Large intestine (tissue), 3 donors: Measurements from ENCODE around the gene RNF13. TPM values are rescaled to one million over a fixed set of nuclear protein-coding genes. Genes with fewer than 3 reads are reported as not detected.
"Not testable (repeated sequence)": the region's sequence is repeated elsewhere in the genome, so short reads cannot be mapped to it uniquely, and the experiment has no call there.

Experiments
- DNase-seq, 2 donors: peaks; one replicate each; pipeline versions ENCODE4 v3.0.0 to v3.0.0-alpha.2; 2013
- H3K27ac ChIP-seq: one replicate; pipeline ENCODE4 v1.5.1; 2013; ENCODE audit warnings: low read length
- H3K27me3 ChIP-seq: 2 replicates; pipeline ENCODE4 v1.6.1; 2013; ENCODE audit warnings: low read length; ENCODE audit not compliant: control insufficient read depth, insufficient read depth
- H3K36me3 ChIP-seq: 2 replicates; pipeline ENCODE4 v1.6.1; 2013; ENCODE audit warnings: low read length; ENCODE audit not compliant: control insufficient read depth, insufficient read depth
- H3K4me1 ChIP-seq: one replicate; pipeline ENCODE4 v1.6.1; 2013; ENCODE audit warnings: low read length; ENCODE audit not compliant: control insufficient read depth, insufficient read depth
- H3K4me3 ChIP-seq: one replicate; pipeline ENCODE4 v1.5.1; 2013; ENCODE audit warnings: low read length
- H3K9me3 ChIP-seq: one replicate; pipeline ENCODE4 v1.6.1; 2013; ENCODE audit warnings: mild to moderate bottlenecking, low read depth, low read length, moderate library complexity; ENCODE audit not compliant: control insufficient read depth
- WGBS: methylation state at CpG from one replicate; pipeline ENCODE4 v1.1.5; 2013; ENCODE audit warnings: low lambda C conversion rate; ENCODE audit not compliant: insufficient coverage; 5-methylcytosine and 5-hydroxymethylcytosine counted together
- polyA plus RNA-seq: library from polyadenylated mRNA; unstranded; fragments of 120-200 nt; gene quantifications from one replicate; pipeline ENCODE4 v1.2.1, GENCODE V29; 2013

RNF13 gene
- polyA plus RNA-seq, 1 donor: 56.2 TPM

- H3K4me1 ChIP-seq: no peaks in the 10 kb centered on the region
- no peaks in the 10 kb centered on the region for H3K36me3 ChIP-seq
- H3K27ac ChIP-seq: no peak overlapping the region
- DNase-seq: no peak
- H3K27me3 ChIP-seq: no peaks in the 10 kb centered on the region
- no peak overlapping the region for H3K4me3 ChIP-seq
- H3K9me3 ChIP-seq: peaks cover 54% of the 10 kb centered on the region
- 100% methylated on average over 1 of the region's 1 CpG for WGBS
Measured at GRCh38 chr3:149832086-149832485, 19.1 kb downstream of the RNF13 start.

GRCh38 chr3:149833241-149833640 is 20.2 kb downstream of the RNF13 start:
- DNase-seq: no peak
- Histone ChIP-seq H3K36me3 (peaks cover 3% of the 10 kb centered on the region), H3K4me3 (no peak overlapping the region), H3K4me1 (no peaks in the 10 kb centered on the region), H3K27me3 (no peaks in the 10 kb centered on the region), H3K27ac (no peak overlapping the region), H3K9me3 (peaks cover 54% of the 10 kb centered on the region)
- no CpG with 5 or more reads among the region's 2 CpGs for WGBS

DNA sequence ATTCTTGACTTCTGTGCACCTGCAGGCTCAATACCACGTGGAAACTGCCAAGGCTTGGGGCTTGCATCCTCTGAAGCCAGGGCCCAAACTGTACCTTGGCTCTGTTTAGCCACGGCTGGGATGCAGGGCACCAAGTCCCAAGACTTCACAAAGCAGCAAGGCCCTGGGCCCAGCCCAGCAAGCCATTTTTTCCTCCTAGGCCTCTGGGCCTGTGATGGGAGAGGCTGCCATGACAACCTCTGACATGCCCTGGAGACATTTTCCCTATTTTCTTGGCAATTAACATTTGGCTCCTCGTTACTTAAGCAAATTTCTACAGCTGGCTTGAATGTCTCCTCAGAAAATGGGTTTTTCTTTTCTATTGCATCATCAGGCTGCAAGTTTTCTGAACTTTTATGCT is 25.5 kb downstream of the RNF13 start:
- not testable (repeated sequence) for H3K4me3 ChIP-seq, H3K4me1 ChIP-seq, H3K27ac ChIP-seq, DNase-seq, H3K36me3 ChIP-seq, H3K27me3 ChIP-seq
- H3K9me3 ChIP-seq: peaks cover 21% of the 10 kb centered on the region
- no CpG with 5 or more reads among the region's 3 CpGs for WGBS

GRCh38 chr3:149839469-149839868 is 26.5 kb downstream of the RNF13 start:
- H3K4me1 ChIP-seq: peaks cover 10% of the 10 kb centered on the region
- not testable (repeated sequence) for H3K4me3 ChIP-seq, DNase-seq, H3K27me3 ChIP-seq, H3K36me3 ChIP-seq, H3K27ac ChIP-seq
- 100% methylated on average over 1 of the region's 3 CpGs for WGBS
- H3K9me3 ChIP-seq: peaks cover 13% of the 10 kb centered on the region

- no peak for DNase-seq
- Histone ChIP-seq H3K4me3 (no peak overlapping the region), H3K9me3 (peaks cover 10% of the 10 kb centered on the region), H3K27me3 (no peaks in the 10 kb centered on the region), H3K4me1 (peaks cover 10% of the 10 kb centered on the region), H3K27ac (no peak overlapping the region), H3K36me3 (peaks cover 6% of the 10 kb centered on the region)
- 100% methylated on average over 1 of the region's 3 CpGs for WGBS
Measured at GRCh38 chr3:149839896-149840295, 26.9 kb downstream of the RNF13 start.

DNA sequence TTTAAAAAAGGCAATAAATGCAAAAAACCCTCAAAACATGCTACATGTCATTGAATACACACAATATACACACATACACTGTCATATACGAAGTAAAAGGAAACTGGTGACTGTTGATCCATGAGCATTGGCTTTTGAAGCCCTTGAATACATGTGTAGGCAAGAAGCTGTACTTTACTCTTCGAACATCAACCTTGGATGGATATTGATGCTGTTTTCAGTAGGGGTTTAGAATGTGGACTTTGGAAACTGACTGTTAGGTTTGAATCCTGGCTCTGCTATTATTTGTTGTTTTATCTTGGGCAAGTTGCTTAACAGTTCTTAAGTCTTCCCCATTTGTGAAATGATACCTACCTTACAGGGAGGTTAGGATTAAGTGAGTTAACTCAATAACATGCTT is 30.5 kb downstream of the RNF13 start:
- H3K9me3 ChIP-seq: no peaks in the 10 kb centered on the region
- H3K27me3 ChIP-seq: no peaks in the 10 kb centered on the region
- no CpG with 5 or more reads among the region's 2 CpGs for WGBS
- DNase-seq: peak in 1 of 2 donors; percentile 10
- H3K36me3 ChIP-seq: peaks cover 15% of the 10 kb centered on the region
- H3K27ac ChIP-seq: no peak overlapping the region
- H3K4me3 ChIP-seq: no peak overlapping the region
- H3K4me1 ChIP-seq: peaks cover 10% of the 10 kb centered on the region

DNA sequence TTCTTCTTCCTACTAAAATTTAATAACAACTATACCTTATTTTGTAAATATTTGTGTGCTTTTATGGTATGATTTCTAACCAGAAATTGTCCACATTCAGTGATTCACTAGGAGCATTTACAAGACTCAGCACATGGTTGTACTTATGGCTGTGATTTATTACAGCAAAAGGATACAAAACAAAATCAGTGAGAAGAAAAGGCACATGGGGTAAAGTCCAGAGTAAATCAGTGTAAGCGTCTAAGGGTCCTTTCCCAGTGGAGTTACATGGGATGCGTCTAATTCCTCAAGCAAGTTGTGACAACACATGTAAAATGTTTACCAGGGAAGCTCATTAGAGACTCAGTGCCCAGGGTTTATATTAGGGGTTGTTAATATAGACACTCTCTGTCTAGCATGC is 31.1 kb downstream of the RNF13 start:
- Histone ChIP-seq H3K9me3 (no peaks in the 10 kb centered on the region), H3K27me3 (no peaks in the 10 kb centered on the region), H3K27ac (no peak overlapping the region), H3K4me1 (peaks cover 10% of the 10 kb centered on the region), H3K36me3 (peaks cover 16% of the 10 kb centered on the region), H3K4me3 (no peak overlapping the region)
- WGBS: 20% methylated on average over 1 of the region's 2 CpGs
- peak; percentile 3 to 53 for DNase-seq

DNA sequence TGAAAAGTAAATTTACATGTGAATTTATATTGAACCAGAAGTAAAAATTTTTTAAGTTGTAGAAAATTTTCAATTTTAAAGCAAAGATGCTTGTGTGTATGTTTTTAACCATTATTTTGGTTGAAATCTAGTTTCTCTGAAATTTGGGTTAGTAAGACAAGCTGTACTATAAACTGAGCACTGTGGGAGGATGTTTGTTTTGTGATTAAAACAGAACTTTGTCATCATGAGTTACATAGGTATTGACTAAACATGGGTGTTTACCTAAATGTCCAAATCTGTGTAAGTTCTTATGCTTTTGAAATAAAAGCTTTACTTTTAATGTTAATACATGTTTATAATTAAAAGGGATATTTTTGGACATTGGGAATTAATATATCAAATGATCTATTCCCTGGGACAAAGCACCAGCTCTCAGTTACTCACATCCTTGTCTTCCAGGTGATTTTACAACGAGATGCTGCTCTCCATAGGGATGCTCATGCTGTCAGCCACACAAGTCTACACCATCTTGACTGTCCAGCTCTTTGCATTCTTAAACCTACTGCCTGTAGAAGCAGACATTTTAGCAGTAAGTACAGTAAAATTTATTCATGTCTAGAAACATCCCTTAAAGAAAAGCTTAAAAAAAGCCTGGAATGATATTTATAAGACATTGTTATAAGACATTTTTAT is 32.7 kb downstream of the RNF13 start:
- H3K36me3 ChIP-seq: peaks cover 19% of the 10 kb centered on the region
- H3K27ac ChIP-seq: no peak overlapping the region
- no peaks in the 10 kb centered on the region for H3K27me3 ChIP-seq
- no peak overlapping the region for H3K4me3 ChIP-seq
- no CpG with 5 or more reads among the region's 1 CpG for WGBS
- H3K9me3 ChIP-seq: no peaks in the 10 kb centered on the region
- no peak for DNase-seq
- H3K4me1 ChIP-seq: peaks cover 10% of the 10 kb centered on the region

DNA sequence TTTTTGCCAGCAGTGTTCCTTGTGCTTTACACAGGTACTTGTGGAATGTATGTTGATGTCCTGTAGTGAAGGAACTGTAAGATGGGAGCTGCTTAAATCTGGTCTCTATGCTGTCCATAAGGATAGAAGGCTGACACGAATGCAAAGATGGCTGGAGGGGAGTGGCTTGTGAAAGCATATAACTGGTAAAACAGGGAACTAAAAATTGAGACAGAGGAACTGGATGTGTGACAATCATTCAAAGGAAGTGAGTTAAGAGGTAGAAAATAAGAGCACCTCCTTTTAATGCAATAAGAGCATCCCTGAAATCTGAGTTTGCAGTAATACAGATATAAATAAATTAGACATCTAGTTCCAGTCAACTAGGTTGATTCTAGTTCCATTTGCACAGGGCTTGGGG is 35.2 kb downstream of the RNF13 start:
- H3K27ac ChIP-seq: no peak overlapping the region
- H3K4me1 ChIP-seq: peaks cover 10% of the 10 kb centered on the region
- no peak overlapping the region for H3K4me3 ChIP-seq
- DNase-seq: no peak
- no CpG with 5 or more reads among the region's 1 CpG for WGBS
- no peaks in the 10 kb centered on the region for H3K27me3 ChIP-seq
- H3K36me3 ChIP-seq: peaks cover 26% of the 10 kb centered on the region
- peaks cover 1% of the 10 kb centered on the region for H3K9me3 ChIP-seq

DNA sequence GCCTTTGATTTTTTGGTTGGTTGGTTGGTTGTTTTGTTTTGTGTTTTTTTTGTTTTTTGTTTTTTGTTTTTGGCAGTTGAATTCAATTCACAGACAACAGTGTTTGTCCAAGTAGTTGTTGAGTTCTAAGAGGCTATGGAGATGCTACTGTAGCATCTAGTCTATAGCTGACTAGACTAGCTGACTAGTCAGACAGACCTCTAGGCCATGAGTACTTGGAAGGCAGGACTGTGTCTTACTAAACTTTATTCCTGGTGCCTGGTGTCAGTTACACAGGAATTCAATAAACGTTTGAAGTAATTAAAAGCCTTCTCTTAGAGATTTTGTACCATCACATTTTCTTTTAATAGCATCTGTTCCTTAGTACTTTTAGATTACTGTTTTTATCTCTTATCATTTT is 35.7 kb downstream of the RNF13 start:
- Histone ChIP-seq H3K27ac (no peak overlapping the region), H3K4me1 (peaks cover 6% of the 10 kb centered on the region), H3K36me3 (peaks cover 26% of the 10 kb centered on the region)

More for the DNA sequence above, 35.7 kb downstream of the RNF13 start:
- DNase-seq: no peak
- Histone ChIP-seq H3K27me3 (no peaks in the 10 kb centered on the region), H3K9me3 (peaks cover 3% of the 10 kb centered on the region), H3K4me3 (no peak overlapping the region)
- no CpG with 5 or more reads among the region's 1 CpG for WGBS
